K562 (cell line): ENCODE measurements around the gene CELF6. TPM values are rescaled to one million over a fixed set of nuclear protein-coding genes. Genes with fewer than 3 reads are reported as not detected.
A peak's percentile ranks its signal among the peaks of the same experiment; 100 is the strongest.

ENCODE experiments used
- HDAC2 ChIP-seq: fragments of 450-650 bp; IDR thresholded peaks from 2 replicates; pipeline ENCODE4 v1.6.1; 2016; ENCODE audit warnings: mild to moderate bottlenecking
- JUND ChIP-seq, 2 experiments: IDR thresholded peaks; 2 replicates in 1 of 2; 3 replicates in 1 of 2; pipeline ENCODE4 v1.6.1; 2011; ENCODE audit warnings: borderline replicate concordance in 2 of 2, low read depth in 2 of 2, low read length in 2 of 2, improper control_type of control experiment in 1 of 2, missing biosample characterization in 1 of 2, missing genetic modification characterization in 1 of 2, missing genetic modification reagents in 1 of 2
- KLF1 ChIP-seq: fragments of 450-650 bp; IDR thresholded peaks from 2 replicates; pipeline ENCODE4 v1.6.1; 2016; ENCODE audit warnings: missing genetic modification characterization, missing compliant biosample characterization
- KLF16 ChIP-seq: IDR thresholded peaks from 2 replicates; pipeline ENCODE4 v1.6.1; 2016; ENCODE audit warnings: antibody characterized with exemption
- MBD1 ChIP-seq: fragments of 250-450 bp; sonication (Bioruptor Pico); IDR thresholded peaks from 2 replicates; pipeline ENCODE4 v1.8.0; 2022; ENCODE audit warnings: inconsistent platforms
- NCOA1 ChIP-seq: fragments of 450-650 bp; IDR thresholded peaks from 2 replicates; pipeline ENCODE4 v1.6.1; 2016; ENCODE audit warnings: low read depth
- TCF3 ChIP-seq: sonication (generic); formaldehyde crosslinking; IDR thresholded peaks from 2 replicates; pipeline ENCODE4 v1.4.0; 2020; ENCODE audit warnings: mild to moderate bottlenecking, missing genetic modification reagents
- ZNF668 ChIP-seq: fragments of 250-450 bp; sonication (Bioruptor Pico); IDR thresholded peaks from 2 replicates; pipeline ENCODE4 v1.8.0; 2022; ENCODE audit warnings: mild to moderate bottlenecking, inconsistent platforms
- ZNF79 ChIP-seq: fragments of 250-450 bp; sonication (Bioruptor Pico); IDR thresholded peaks from 2 replicates; pipeline ENCODE4 v1.4.0; 2020; ENCODE audit warnings: low read depth, mild to moderate bottlenecking, moderate library complexity
- polyA plus RNA-seq, 8 experiments: library from polyadenylated mRNA; depleted of rRNA in 4 of 8; stranded (reverse) in 5 of 8; unstranded in 3 of 8; fragments of >200 nt; fragmentation: Nextera tagmentation in 2 of 8; fragmentation: Illumina TruSeq in 1 of 8; extraction: Ambion mirVana in 2 of 8; extraction: Trizol in 1 of 8; gene quantifications; 2 replicates each; pipeline versions ENCODE4 v1.2.1 to v1.2.3, GENCODE V29; 2011 to 2014; ENCODE audit warnings: inconsistent platforms in 1 of 8, missing spikeins in 1 of 8
- total RNA-seq, 7 experiments: library from RNA; depleted of rRNA in 6 of 7; stranded (reverse); fragments of >200 nt in 6 of 7; fragmentation: Illumina TruSeq in 2 of 7; extraction: Trizol in 2 of 7; gene quantifications; 2 replicates each; pipeline versions ENCODE4 v1.2.1 to v1.2.3, GENCODE V29; 2011 to 2021; ENCODE audit warnings: low replicate concordance in 1 of 7
- TF ChIP-seq, protein P1 (sequence below): fragments of 250-450 bp; sonication (Bioruptor Pico); IDR thresholded peaks from 2 replicates; pipeline ENCODE4 v1.5.1; 2021; ENCODE audit warnings: mild to moderate bottlenecking
- TF ChIP-seq, protein P2 (sequence below): sonication (generic); formaldehyde crosslinking; IDR thresholded peaks from 2 replicates; pipeline ENCODE4 v1.4.0; 2020; ENCODE audit warnings: mild to moderate bottlenecking, missing genetic modification reagents
- TF ChIP-seq, protein P3 (sequence below): fragments of 450-650 bp; IDR thresholded peaks from 2 replicates; pipeline ENCODE4 v1.7.1; 2018; ENCODE audit warnings: mild to moderate bottlenecking, low read depth; ENCODE audit not compliant: partially characterized antibody
- TF ChIP-seq, protein P4 (sequence below), 2 experiments: fragments of 450-650 bp; IDR thresholded peaks; 2 replicates each; pipeline ENCODE4 v1.6.1; 2016

The CELF6 gene
- total and polyA plus RNA-seq, 9 of the 15 experiments (the other 6 are each of a cell fraction or from before 2014, with no cell fraction given): 0.01 to 0.11 TPM; not detected in 7

GRCh38 chr15:72339777-72340177 lies 19.8 kb upstream of the CELF6 start (continued):
- no peak for TF ChIP-seq TCF3 (CRISPR knock-in tag)
- TF ChIP-seq, protein P1, sequence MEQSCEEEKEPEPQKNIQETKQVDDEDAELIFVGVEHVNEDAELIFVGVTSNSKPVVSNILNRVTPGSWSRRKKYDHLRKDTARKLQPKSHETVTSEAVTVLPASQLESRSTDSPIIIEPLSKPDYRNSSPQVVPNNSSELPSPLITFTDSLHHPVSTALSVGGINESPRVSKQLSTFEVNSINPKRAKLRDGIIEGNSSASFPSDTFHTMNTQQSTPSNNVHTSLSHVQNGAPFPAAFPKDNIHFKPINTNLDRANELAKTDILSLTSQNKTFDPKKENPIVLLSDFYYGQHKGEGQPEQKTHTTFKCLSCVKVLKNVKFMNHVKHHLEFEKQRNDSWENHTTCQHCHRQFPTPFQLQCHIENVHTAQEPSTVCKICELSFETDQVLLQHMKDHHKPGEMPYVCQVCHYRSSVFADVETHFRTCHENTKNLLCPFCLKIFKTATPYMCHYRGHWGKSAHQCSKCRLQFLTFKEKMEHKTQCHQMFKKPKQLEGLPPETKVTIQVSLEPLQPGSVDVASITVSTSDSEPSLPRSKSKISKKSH (CRISPR knock-in tag): no peak
- TF ChIP-seq, protein P2, sequence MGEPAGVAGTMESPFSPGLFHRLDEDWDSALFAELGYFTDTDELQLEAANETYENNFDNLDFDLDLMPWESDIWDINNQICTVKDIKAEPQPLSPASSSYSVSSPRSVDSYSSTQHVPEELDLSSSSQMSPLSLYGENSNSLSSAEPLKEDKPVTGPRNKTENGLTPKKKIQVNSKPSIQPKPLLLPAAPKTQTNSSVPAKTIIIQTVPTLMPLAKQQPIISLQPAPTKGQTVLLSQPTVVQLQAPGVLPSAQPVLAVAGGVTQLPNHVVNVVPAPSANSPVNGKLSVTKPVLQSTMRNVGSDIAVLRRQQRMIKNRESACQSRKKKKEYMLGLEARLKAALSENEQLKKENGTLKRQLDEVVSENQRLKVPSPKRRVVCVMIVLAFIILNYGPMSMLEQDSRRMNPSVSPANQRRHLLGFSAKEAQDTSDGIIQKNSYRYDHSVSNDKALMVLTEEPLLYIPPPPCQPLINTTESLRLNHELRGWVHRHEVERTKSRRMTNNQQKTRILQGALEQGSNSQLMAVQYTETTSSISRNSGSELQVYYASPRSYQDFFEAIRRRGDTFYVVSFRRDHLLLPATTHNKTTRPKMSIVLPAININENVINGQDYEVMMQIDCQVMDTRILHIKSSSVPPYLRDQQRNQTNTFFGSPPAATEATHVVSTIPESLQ: no peak
- TF ChIP-seq ZNF668: no peak
- no peak for TF ChIP-seq NCOA1
- peak; percentile 79 for TF ChIP-seq JUND (IDR thresholded peaks at IDR 0.05; ENCODE audit: borderline replicate concordance, low read depth, low read length)
- peak; percentile 58; the same call in 1 of the 3 replicates for TF ChIP-seq JUND (tag; IDR thresholded peaks at IDR 0.05; ENCODE audit: borderline replicate concordance, low read depth, low read length)
- TF ChIP-seq HDAC2: 0 out of 2 replicates have a peak, but pooled peaks have one; percentile 24
- no peak for TF ChIP-seq MBD1 (CRISPR knock-in tag)
- TF ChIP-seq, protein P3, sequence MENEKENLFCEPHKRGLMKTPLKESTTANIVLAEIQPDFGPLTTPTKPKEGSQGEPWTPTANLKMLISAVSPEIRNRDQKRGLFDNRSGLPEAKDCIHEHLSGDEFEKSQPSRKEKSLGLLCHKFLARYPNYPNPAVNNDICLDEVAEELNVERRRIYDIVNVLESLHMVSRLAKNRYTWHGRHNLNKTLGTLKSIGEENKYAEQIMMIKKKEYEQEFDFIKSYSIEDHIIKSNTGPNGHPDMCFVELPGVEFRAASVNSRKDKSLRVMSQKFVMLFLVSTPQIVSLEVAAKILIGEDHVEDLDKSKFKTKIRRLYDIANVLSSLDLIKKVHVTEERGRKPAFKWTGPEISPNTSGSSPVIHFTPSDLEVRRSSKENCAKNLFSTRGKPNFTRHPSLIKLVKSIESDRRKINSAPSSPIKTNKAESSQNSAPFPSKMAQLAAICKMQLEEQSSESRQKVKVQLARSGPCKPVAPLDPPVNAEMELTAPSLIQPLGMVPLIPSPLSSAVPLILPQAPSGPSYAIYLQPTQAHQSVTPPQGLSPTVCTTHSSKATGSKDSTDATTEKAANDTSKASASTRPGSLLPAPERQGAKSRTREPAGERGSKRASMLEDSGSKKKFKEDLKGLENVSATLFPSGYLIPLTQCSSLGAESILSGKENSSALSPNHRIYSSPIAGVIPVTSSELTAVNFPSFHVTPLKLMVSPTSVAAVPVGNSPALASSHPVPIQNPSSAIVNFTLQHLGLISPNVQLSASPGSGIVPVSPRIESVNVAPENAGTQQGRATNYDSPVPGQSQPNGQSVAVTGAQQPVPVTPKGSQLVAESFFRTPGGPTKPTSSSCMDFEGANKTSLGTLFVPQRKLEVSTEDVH: no peak
- no peak for TF ChIP-seq KLF1 (tag)
- TF ChIP-seq, protein P4, sequence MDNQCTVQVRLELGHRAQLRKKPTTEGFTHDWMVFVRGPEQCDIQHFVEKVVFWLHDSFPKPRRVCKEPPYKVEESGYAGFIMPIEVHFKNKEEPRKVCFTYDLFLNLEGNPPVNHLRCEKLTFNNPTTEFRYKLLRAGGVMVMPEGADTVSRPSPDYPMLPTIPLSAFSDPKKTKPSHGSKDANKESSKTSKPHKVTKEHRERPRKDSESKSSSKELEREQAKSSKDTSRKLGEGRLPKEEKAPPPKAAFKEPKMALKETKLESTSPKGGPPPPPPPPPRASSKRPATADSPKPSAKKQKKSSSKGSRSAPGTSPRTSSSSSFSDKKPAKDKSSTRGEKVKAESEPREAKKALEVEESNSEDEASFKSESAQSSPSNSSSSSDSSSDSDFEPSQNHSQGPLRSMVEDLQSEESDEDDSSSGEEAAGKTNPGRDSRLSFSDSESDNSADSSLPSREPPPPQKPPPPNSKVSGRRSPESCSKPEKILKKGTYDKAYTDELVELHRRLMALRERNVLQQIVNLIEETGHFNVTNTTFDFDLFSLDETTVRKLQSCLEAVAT (IDR thresholded peaks at IDR 0.05): no peak
- TF ChIP-seq ZNF79 (CRISPR knock-in tag): no peak
- no peak for TF ChIP-seq KLF16
